PC-9 (cell line): ENCODE results near the gene DNAJB2. TPM values are rescaled to one million over a fixed set of nuclear protein-coding genes. Genes with fewer than 3 reads are reported as not detected.

Experiments
- Bru-seq: library from RNA; stranded (reverse); fragments of 400-500 nt; gene quantifications from one replicate; lab custom pipeline; 2021; lab: Mats Ljungman, UMichigan
- BruChase-seq, 2 experiments: library from RNA; stranded (reverse); fragments of 400-500 nt; gene quantifications; one replicate each; lab custom pipeline; 2021; lab: Mats Ljungman, UMichigan
- BruUV-seq: library from RNA; stranded (reverse); fragments of 400-500 nt; replicated peaks from 2 replicates; lab custom pipeline; 2021; lab: Mats Ljungman, UMichigan
- CTCF ChIA-PET: fragments of 300-600 bp; sonication (Branson Sonifier 250); formaldehyde crosslinking; loops from one replicate; lab custom pipeline; 2022; ENCODE audit warnings: antibody characterized with exemption; lab: Charles Lee
- POLR2A ChIA-PET: fragments of 300-600 bp; sonication (Branson Sonifier 250); formaldehyde crosslinking; loops from one replicate; lab custom pipeline; 2022; ENCODE audit warnings: antibody characterized with exemption; ENCODE audit not compliant: unreplicated experiment; lab: Charles Lee
- DNase-seq, 2 experiments: peaks; one replicate each; pipeline versions ENCODE4 v3.0.0 to v3.0.0-alpha.2; 2015 to 2022; ENCODE audit warnings: mixed read lengths in 1 of 2
- H2AFZ ChIP-seq: fragments of 200-600 bp; sonication (generic); 2 replicates; pipeline ENCODE4 v1.8.1; 2017; ENCODE audit warnings: antibody characterized with exemption
- H3F3A ChIP-seq: fragments of 200-600 bp; sonication (generic); 2 replicates; pipeline ENCODE4 v1.8.1; 2017; ENCODE audit warnings: antibody characterized with exemption, mild to moderate bottlenecking, low read depth; ENCODE audit not compliant: insufficient read depth
- H3K27ac ChIP-seq: fragments of 200-600 bp; sonication (generic); 2 replicates; pipeline ENCODE4 v1.6.1; 2016; ENCODE audit warnings: mixed run types
- H3K27me3 ChIP-seq: fragments of 200-600 bp; sonication (generic); 2 replicates; pipeline ENCODE4 v1.6.1; 2016; ENCODE audit warnings: low read depth, mixed run types; ENCODE audit not compliant: insufficient read depth
- H3K36me3 ChIP-seq: fragments of 200-600 bp; sonication (generic); 2 replicates; pipeline ENCODE4 v1.6.1; 2016; ENCODE audit warnings: low read depth, mixed run types
- H3K4me1 ChIP-seq: fragments of 200-600 bp; sonication (generic); replicated peaks from 2 replicates; pipeline ENCODE4 v1.6.1; 2016; ENCODE audit warnings: mixed run types; ENCODE audit not compliant: insufficient read depth
- H3K4me2 ChIP-seq: fragments of 200-600 bp; sonication (generic); 2 replicates; pipeline ENCODE4 v1.6.1; 2017; ENCODE audit warnings: mixed run types
- H3K4me3 ChIP-seq: fragments of 200-600 bp; sonication (generic); 2 replicates; pipeline ENCODE4 v1.6.1; 2016; ENCODE audit warnings: mixed run types
- H3K79me2 ChIP-seq: fragments of 200-600 bp; sonication (generic); 2 replicates; pipeline ENCODE4 v1.6.1; 2017; ENCODE audit warnings: low read depth, mixed run types
- H3K9me2 ChIP-seq: fragments of 200-600 bp; sonication (generic); 2 replicates; pipeline ENCODE4 v1.8.1; 2017; ENCODE audit warnings: mild to moderate bottlenecking; ENCODE audit not compliant: insufficient read depth
- H3K9me3 ChIP-seq: fragments of 200-600 bp; sonication (generic); 2 replicates; pipeline ENCODE4 v1.8.1; 2016; ENCODE audit warnings: low read depth; ENCODE audit not compliant: insufficient read depth
- H4K20me1 ChIP-seq: fragments of 200-600 bp; sonication (generic); 2 replicates; pipeline ENCODE4 v1.8.1; 2017; ENCODE audit not compliant: insufficient read depth
- CTCF ChIP-seq: fragments of 200-600 bp; sonication (generic); conservative IDR thresholded peaks from 2 replicates; pipeline ENCODE4 v1.6.1; 2017; ENCODE audit warnings: mixed run types, antibody characterized with exemption, mild to moderate bottlenecking, moderate library complexity
- EZH2 ChIP-seq: fragments of 200-600 bp; sonication (generic); IDR thresholded peaks from 2 replicates; pipeline ENCODE4 v1.8.0; 2017; ENCODE audit warnings: antibody characterized with exemption, low read depth
- intact Hi-C: fragments of 100-400 bp; cut with micrococcal nuclease; formaldehyde crosslinking; loops from one replicate; pipeline ENCODE4 v1.10.0; 2022; ENCODE audit not compliant: unreplicated experiment
- long read RNA-seq: library from polyadenylated mRNA; stranded (forward); transcript quantifications from one replicate; pipeline ENCODE4 v2.0.0, GENCODE V29; 2022
- total RNA-seq: library from RNA; stranded (reverse); gene quantifications from 2 replicates; pipeline ENCODE4 v1.2.3, GENCODE V29; 2021

The DNAJB2 gene
- 38.5 and 47.5 TPM in 2 replicates for total RNA-seq
- percentile 67 among the genes with signal in this experiment for Bru-seq, nascent RNA
- percentile 80 among the genes with signal in this experiment for BruChase-seq, experiment 1, labeled RNA remaining after a 2-hour chase
- BruChase-seq, experiment 2, labeled RNA remaining after a 6-hour chase = percentile 89 among the genes with signal in this experiment
- long read RNA-seq, partial matches to known transcripts = 0 of 17 reads
- long read RNA-seq, other reads (novel, unspliced or antisense) = 15 of 17 reads

- DNase-seq = peak; percentile 90 to 98
- no peaks in the 10 kb centered on the region for H3K27me3 ChIP-seq
- BruUV-seq = no TSS peak
- H3K36me3 ChIP-seq = no peaks in the 10 kb centered on the region
- peak within 1 kb of the TSS; percentile 51 for H3K27ac ChIP-seq
- no peak; the same call in 1 of the 2 replicates for TF ChIP-seq CTCF
- TF ChIP-seq EZH2 = no peak
- no peaks in the 10 kb centered on the region for H3K9me3 ChIP-seq
- H3F3A ChIP-seq = peaks cover 25% of the 10 kb centered on the region
- POLR2A ChIA-PET = interaction anchor here (0.7 to 1.2 kb wide), 3 partner anchors 30 to 524 kb away, joined by 4 to 15 read pairs (median 5); no protein-coding TSS in a partner anchor
- H3K4me1 ChIP-seq = peaks cover 38% of the 10 kb centered on the region
- H3K4me3 ChIP-seq = peak within 1 kb of the TSS; percentile 81
- intact Hi-C loops = loop anchor here (1.0 to 10.0 kb wide), 7 partner anchors 15 to 385 kb away; partner anchors contain the start of genes ABCB6, ANKZF1, ATG9A and TUBA4A
- CTCF ChIA-PET = interaction anchor here (0.6 to 2.3 kb wide), 4 partner anchors 16 to 35 kb away, joined by 4 to 13 read pairs (median 9); no protein-coding TSS in a partner anchor
- H3K79me2 ChIP-seq = 0 out of 2 replicates have a peak, but pooled peaks cover 3% of the 10 kb centered on the region
- H2AFZ ChIP-seq = peak within 1 kb of the TSS; percentile 86
- no peaks in the 10 kb centered on the region for H4K20me1 ChIP-seq
- H3K9me2 ChIP-seq = no peaks in the 10 kb centered on the region
- H3K4me2 ChIP-seq = peak within 1 kb of the TSS; percentile 93
These were observed at the start of gene DNAJB2 for GRCh38 chr2:219279151-219279915. DNAJB2 (plus strand) TSS chr2:219279366; CDS start chr2:219279834, 468 bp downstream.

GRCh38 chr2:219230059-219230540 lies 49.1 kb upstream of the DNAJB2 start:
- H3K79me2 ChIP-seq = peaks cover 39% of the 10 kb centered on the region
- POLR2A ChIA-PET = interaction anchor here (0.6 to 1.2 kb wide), 2 partner anchors 19 to 53 kb away, joined by 6 to 7 read pairs; partner anchors contain the start of gene CNPPD1

More at GRCh38 chr2:219230059-219230540, 49.1 kb upstream of the DNAJB2 start:
- Histone ChIP-seq H3K36me3 (0 out of 2 replicates have a peak, but pooled peaks cover 22% of the 10 kb centered on the region), H3K27ac (peak overlapping the region; percentile 77), H3K27me3 (no peaks in the 10 kb centered on the region), H3K9me2 (no peaks in the 10 kb centered on the region), H3F3A (peaks cover 8% of the 10 kb centered on the region), H4K20me1 (no peaks in the 10 kb centered on the region; the same call in 1 of the 2 replicates), H2AFZ (peak overlapping the region; percentile 80), H3K9me3 (no peaks in the 10 kb centered on the region), H3K4me3 (peak overlapping the region; percentile 67), H3K4me1 (peaks cover 16% of the 10 kb centered on the region), H3K4me2 (peak overlapping the region; percentile 92)
- BruUV-seq = TSS peak; percentile 70
- intact Hi-C loops = no loop called here
- peak; percentile 31 to 56 for DNase-seq
- CTCF ChIA-PET = interaction anchor here (1.3 to 1.4 kb wide), 2 partner anchors 59 to 65 kb away, joined by 3 to 5 read pairs; no protein-coding TSS in a partner anchor
- TF ChIP-seq CTCF (no peak), EZH2 (no peak)
